HG02571 (cell line): ENCODE measurements around the gene MYOC.
"Not testable (repeated sequence)": the region's sequence is repeated elsewhere in the genome, so short reads cannot be mapped to it uniquely, and the experiment has no call there.

ENCODE experiments used
- ATAC-seq: cut with Tn5 transposase; IDR thresholded peaks from one replicate; pipeline ENCODE4 v1.9.1; 2021; ENCODE audit warnings: mild to moderate bottlenecking, moderate library complexity; ENCODE audit not compliant: unreplicated experiment

Gene MYOC

DNA sequence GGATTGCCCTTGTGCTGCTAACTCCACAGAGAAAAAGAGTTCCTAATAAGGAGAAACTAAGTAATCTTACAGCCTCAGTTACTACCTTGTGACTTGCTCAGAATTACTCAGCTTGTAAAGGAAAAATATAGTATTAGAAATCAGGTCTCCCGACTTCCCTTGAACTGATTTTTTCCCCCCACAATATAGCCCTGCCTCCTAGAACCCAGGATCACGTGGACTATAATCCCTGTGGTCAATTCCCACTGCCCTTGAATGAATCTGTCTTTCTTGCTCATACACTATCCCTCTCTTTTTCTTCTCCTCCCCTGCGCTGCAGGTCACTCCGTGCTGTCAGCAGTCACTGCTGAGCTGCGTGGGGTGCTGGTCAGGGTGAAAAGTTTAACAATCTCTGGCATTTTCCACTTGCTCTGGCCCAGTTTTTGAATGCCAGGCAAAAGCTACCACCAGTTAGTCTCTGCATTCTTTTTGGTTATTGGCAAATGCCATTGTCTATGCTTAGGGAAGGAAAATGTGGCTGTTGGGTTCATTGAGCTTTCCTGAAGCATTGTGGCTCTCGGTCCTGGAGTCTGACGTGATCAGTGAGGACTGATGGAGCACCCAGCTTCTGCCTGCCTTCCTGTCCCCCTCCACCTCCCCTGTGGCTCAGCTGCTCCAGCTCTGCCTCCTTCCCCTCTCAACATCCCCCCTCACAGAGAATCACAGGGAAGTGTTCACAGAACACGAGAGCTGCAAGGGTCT, 1.9 kb upstream of the MYOC start:
- no peak for ATAC-seq

DNA sequence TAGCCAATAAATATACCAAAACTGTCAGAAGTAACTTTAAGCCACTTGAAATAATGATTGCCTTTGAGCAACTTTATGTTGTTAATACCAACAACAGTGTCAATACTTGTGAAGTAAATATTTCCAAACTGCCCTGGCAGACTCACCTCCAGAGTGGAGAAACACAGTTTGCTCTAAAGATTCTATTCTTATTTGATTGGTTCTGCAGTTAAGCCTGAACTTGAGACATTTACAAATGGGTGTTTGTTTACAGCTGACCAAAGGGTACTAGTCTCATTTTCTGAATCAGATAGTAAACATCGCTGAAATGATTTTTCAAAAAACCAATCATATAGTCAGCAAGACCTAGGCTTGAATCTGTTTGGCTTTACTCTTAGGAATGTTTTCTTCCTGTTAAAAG, 1.3 kb upstream of the MYOC start:
- no peak for ATAC-seq

DNA sequence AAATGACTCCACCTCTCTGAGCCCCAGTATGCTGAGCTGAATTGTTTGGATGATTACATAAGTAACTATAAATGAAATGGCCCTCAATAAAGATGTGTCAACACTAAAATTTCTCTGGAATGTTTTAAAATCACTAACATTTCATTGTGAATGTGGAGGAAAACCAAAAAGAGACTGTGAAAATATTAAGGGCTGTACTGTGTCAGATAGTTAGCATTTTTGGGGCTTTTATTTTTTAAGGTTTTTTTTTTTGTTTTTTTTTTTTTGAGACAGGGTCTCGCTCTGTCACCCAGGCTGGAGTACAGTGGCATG, 6.3 kb downstream of the MYOC start:
- ATAC-seq: no peak

DNA sequence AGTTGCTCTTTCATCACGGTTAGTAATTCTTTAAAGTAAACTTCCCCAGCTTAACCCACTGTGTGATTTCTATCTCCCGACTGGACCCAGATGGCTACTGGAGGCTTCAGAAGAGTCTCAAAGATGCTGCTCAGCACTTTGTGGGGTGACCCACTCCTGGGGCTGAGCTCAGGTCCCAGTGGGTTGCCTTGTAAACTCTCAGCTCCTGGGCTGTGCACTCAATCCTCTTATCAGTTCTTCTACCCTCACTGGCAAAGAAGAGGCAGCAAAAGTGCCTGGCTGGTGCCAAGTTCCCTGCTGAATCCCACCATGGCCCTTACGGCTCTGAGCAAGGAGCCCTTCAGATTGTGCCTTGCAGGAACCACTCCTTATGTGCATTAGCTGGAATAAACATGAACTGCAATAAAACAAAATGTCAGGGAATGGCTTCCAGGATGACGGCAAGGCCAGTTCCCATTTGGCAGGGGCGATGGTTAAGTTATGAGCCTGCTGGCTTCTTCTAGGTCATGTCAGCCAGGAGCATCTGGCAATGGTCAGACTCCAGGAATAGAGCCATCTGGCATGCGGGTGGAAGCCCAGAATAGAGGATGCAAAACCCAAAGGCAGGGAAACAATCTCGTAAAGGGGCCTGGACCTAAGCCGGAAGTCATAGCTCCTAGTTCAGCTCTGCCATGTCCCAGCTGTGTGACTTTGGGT, 6.8 kb downstream of the MYOC start:
- ATAC-seq: no peak

DNA sequence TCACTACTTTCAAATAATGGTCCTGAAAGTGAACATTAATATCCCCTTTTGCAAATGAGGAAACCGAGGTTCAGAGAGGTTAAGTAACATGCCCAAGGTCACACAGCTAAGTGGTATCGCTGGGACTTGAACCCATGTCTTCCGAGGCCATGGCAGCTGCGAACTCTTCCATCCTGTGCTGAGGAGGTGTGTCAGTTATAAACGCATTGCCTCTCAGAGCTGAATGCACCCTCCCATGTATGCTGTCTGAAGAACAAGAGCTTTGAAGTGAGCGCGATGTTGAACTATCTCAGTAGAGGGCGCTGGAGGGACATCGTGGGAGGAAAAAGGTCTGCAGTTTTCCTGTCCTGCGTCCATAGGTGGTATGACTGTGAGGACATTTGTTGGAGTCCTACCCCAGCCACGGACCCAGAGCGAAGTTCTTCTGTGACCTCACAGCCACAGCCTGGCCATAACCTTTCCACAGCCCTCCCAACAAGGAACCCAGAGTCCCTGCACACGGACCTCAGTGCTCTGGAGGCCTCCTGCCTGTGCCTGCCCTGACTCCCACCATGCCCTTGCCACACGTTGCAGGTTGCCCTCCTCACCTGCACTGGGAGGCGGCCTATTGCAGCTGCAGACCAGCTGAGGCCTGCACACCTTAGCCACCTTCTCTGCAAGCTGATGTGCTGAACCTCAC, 7.5 kb downstream of the MYOC start:
- ATAC-seq: no peak

DNA sequence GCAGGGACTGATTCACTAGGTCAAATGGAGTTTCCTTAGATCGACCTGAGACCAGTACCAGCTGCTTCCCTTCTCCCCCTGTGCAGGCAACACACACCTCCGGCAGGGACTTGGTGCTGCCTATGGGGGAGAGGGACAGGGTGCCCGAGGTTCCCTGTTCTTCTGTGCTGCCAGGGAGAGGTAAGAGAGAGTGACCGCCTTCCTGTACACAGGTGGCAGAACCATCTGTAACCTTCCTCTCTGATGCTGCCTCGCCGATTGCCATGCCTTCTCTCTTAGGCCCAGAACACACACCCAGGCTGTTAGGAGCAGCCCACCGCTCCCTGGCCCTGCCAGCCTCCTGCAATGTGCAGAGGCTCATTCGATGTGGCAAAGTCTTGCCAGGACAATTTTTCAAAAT, 9.3 kb downstream of the MYOC start:
- ATAC-seq: no peak

DNA sequence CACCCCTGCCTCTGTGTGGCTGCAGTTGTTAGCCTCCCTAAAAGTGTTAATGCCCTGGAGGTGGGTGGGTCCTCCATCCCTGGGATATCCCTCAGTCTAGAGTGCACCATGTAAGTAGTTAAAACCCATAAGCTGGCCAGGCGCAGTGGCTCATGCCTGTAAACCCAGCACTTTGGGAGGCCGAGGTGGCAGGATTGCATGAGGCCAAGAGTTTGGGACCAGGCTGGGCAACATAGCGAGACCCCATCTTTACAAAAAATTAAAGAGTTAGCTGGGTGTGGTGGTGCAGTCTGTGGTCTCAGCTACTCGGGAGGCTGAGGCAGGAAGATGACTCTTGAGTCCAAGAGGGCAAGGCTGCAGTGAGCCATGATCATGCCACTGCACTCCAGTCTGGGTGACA, 10.3 kb downstream of the MYOC start:
- ATAC-seq: no peak

DNA sequence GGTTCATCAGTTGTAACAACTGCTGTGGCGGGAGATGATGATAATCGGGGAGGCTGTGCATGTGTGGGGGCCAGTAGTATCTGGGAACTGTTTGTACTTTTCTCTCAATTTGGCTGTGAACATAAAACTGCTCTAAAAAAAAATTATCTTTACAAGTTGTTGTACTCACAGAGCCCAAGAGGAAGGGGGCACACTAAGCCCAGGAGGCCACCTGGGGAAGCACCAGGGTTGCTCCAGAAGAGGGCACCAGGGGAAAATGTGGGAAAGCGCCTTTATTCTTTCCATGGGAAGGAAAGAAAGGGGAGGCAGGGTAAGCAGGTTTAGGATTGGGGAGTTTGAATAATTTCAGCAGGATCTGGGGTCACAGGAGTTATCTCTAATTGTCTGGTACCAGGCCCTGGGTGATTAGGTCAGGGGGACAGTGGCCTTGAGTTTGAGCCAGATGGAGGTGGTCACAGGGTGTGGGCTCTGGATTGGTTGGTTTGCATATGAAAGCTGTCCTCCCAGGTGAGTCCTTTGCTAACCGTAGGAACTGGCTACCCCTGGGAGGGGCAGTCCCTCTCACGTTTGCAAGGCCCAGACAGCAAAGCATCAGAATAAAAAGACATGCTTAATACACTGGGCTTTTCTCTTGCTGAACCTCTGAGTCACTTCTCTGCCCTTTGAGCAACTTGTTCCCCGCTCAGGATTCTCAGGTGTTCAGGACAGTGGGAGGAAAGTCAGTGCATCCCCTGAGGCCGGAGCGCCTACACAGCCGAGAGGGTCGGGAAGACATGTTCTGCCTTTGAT, 11.2 kb downstream of the MYOC start:
- ATAC-seq: no peak

DNA sequence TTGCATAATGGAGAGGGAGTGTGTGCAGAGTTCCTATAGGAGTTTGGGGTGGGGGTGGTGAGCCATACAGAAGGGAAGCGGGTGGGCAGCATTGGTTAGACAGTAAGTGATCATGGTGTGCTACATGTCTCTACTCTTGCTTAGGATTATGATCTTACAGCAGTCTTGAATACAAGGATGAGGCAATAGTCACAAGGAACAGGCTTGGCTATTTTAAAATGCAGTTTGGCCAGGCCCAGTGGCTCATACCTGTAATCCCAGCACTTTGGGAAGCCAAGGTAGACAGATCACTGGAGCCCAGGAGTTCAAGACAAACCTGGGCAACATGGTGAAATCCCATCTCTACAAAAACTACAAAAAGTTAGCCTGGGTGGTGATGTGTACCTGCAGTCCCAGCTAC, 12.3 kb downstream of the MYOC start:
- ATAC-seq: no peak

DNA sequence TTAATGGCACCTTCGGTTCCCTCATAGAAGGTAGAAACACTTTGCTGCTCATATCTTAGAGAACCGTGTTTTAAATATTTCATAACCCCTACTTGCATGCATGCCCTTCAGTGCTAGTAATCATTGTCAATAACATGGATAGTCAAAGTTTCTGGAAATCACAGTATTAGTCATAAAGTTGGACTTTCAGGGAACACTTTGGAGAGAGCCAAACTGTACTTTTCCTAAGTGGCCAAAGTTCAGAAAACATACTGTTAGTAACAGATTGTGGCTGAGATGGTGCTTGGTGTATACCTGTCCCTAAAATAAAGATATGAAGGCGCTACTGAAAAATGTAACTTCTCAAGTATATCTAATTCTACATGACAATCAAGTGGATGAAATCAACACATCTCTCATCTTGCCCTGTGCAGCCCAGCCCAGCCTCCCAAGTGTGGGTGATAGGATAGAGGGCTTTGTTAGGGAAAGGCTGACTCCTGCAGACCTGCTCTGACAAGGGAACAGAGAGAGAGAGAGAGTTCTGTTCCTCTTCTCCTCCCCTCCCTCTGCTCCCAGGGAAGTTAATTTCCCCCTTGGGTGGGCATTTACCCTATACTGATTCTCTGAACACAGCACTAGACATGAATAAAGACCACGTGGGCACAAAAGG, 14.4 kb downstream of the MYOC start:
- ATAC-seq: no peak

DNA sequence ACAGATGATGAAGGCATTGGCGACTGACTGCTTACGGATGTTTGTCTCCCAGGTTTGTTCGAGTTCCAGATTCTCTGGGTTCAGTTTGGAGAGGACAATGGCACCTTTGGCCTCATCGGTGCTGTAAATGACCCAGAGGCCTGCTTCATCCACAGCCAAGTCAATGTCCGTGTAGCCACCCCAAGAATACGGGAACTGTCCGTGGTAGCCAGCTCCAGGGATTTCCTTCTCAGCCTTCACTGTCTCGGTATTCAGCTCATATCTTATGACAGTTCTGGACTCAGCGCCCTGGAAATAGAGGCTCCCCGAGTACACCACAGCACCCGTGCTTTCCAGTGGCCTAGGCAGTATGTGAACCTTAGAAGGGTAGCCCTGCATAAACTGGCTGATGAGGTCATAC, 16.3 kb downstream of the MYOC start:
- no peak for ATAC-seq

DNA sequence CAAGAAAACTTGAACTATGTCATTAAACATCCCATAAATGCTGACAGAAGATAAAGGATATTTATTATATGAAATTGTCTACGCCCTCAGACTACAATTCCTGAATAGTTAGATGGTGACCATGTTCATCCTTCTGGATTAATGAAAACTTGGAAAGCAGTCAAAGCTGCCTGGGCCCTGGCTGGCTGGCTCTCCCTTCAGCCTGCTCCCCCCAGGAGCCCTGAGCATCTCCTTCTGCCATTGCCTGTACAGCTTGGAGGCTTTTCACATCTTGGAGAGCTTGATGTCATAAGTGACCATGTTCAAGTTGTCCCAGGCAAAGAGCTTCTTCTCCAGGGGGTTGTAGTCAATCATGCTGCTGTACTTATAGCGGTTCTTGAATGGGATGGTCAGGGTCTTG, 16.8 kb downstream of the MYOC start:
- ATAC-seq: no peak

DNA sequence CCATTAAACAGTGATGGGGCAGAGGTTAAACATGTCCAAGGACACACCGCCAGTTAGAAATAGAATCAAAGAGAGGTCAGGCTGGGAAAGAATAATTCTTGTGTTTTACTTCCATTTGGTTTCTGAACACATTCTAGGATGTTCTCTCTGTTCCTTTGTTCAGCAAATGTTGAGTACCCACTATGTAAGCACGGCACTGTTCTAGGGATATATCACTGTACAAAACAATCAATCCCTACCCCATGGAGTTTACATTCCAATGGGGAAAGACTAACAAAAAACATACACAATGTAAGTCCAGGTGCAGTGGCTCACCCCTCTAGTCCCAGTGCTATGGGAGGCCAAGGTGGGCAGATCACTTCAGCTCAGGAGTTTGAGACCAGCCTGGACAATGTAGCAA, 24.3 kb downstream of the MYOC start:
- no peak for ATAC-seq

DNA sequence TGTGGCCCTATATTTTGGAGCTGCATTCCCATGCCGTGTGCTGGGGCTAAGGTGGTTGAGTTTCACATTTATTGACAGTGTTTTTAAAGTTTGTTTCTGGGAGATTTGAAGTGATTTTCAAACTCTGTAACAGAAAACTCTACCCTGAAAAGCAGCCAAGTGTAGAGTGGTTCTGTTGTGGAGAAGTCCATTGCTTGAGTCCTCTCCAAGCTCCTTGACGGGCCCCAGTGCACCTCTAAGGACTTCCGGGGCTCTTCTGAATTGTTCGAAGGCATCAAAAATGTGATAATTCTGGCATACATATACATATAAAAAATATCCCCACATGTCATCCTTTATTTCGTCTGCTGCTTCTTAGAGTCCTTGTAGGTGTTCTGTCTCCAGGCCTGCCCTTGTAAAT, 25.5 kb downstream of the MYOC start:
- ATAC-seq: no peak

DNA sequence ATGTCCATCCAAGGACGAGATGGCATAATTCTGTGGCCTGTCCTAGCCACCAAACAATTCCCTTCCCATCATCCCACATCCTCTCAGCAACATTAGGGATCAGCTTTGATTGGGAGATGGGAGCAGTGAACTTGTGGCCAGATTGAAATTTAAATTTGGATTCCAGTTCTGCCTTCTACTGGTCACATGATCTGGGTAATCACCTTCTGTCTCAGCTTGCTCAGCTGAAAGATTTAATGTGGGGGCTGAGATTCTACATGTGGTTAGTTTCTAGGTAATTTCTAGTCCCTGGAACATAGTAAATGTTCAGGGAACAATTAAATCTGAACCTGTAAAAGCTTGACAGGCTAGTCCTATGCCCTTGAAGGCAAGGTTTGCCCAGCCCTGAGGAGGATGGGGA, 27.3 kb downstream of the MYOC start:
- no peak for ATAC-seq

DNA sequence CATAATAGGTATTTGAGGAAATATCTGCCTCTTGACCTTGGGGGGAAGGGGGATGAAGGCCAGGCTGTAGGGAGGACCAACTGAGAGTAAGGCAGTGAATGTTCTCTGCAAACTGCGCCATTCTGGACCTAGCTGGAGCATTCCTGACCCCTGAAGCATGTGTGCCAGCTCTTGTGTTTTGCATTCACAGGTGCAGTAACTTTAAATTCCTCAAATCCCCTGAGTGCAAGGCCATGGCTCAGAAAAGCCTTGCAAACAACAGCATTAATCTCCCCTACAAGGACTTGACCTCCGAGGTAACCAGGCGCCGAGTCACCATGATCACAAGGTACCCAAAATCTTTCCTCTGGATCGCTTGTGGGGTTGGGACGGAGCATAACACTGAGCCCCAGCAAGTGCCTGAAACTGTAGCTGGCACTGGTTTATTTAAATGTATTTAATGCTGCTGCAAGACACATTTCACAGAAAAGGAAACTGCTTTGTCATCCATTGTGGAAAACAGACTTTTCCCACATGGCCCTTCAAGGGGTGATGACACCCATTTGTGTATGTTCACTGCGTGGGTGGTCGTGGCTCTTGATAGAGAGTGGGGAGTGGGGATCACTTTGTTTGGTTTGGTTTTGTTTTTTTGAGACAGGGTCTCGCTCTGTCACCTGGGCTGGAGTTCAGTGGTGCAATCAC, 28.7 kb downstream of the MYOC start:
- no peak for ATAC-seq

DNA sequence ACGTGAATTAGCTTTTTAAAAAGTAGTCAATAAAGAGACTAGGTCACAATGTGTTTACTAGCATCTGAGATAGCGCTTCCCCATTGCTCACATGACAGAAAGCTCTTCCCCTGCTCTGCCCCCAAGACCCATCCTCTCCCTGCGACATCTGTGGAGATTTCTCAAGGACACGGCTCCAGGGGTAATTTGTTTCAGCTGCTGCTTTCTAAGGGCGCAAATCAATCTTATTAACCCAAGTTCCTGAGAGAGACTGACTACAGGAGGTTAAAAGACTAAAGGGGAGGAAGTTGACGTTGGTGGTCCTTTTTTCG, 30.4 kb downstream of the MYOC start, which contains the start of gene MYOCOS:
MYOCOS (plus strand) TSS at position 92 of the 311 bp plus-strand sequence. CDS start 1,641 bp downstream, outside the sequence.
- ATAC-seq: no peak

DNA sequence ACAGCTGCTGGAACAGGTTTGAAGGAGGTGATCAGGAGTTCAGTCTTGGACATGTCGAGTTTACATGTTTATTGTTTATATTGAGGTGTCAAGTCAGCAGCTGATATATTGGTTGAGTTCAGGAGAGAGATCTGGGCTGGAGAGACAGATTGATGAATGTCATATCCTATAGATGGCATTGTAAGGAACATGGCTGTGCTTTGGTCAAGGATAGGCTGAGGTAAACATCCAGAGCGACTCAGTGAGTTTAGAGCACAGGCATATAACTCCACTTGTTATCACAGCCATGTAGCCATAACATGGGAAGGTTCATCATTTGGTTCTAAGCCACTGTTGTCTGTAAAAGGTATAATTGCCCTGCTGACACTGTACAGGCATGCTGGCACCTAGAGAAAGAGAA, 35.9 kb downstream of the MYOC start:
- no peak for ATAC-seq

DNA sequence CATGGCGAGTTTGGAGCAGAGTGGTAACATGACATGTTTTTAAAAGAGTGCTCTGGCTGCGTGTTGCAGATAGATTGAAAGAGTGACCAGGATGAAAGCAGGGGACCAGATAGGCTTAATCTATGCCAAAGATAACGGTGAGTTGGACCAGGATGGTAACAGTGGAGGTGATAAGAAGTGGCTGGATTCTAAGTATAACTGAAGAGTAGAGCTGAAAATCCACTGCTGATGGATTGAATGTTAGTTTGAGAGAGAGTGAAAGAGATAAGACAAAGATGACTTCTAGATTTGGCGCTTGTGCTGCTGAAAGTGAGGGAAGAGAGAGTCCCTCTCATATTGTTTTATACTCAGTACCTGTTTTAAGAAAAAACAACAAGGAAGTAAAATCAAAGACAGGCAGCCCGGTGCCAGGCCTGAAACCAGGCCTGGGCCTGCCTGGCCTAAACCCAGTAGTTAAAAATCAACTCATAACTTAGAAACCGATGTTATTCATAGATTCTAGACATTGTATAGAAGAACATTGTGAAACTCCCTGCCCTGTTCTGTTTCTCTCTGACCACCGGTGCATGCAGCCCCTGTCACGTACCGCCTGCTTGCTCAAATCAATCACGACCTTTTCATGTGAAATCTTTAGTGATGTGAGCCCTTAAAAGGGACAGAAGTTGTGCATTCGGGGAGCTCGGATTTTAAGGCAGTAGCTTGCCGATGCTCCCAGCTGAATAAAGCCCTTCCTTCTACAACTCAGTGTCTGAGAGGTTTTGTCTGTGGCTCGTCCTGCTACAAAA, 37.2 kb downstream of the MYOC start:
- not testable (repeated sequence) for ATAC-seq

DNA sequence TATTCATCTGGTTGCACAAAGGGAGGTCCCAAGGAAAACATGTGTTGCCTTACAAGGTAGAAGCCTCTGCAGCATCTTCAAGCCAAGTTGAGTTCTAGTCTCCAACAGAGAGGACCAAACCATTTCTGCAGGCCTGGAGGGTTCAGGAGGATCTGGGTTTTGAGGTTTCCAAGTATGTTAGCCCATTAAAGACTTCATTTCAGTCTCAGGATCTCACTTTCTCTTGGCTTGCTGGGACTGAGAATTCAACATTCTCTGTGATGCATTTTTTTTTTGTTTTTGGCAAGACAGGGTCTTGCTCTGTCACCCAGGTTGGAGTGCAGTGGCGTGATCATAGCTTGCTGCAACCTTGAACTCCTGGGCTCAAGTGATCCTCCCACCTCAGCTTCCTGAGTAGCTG, 39.2 kb downstream of the MYOC start:
- no peak for ATAC-seq
